Subcutaneous abdominal adipose tissue (tissue), 5 donors: ENCODE results near the gene GFRA3.

Experiments
- H3K27ac ChIP-seq: one replicate; pipeline ENCODE4 v1.7.0; 2013; ENCODE audit warnings: low read depth, mild to moderate bottlenecking, inconsistent platforms, low read length, moderate library complexity
- H3K27me3 ChIP-seq, 5 donors: one replicate each; pipeline ENCODE4 v1.7.0; 2013; ENCODE audit warnings: low read length in 5 of 5, inconsistent platforms in 1 of 5; ENCODE audit not compliant: control insufficient read depth in 5 of 5, insufficient read depth in 4 of 5
- H3K36me3 ChIP-seq, 5 donors: one replicate each; pipeline ENCODE4 v1.7.0; 2013; ENCODE audit warnings: low read length in 5 of 5; ENCODE audit not compliant: control insufficient read depth in 5 of 5, insufficient read depth in 5 of 5
- H3K4me1 ChIP-seq, 5 donors: one replicate each; pipeline ENCODE4 v1.7.0; 2013; ENCODE audit warnings: low read length in 5 of 5, mild to moderate bottlenecking in 3 of 5, moderate library complexity in 1 of 5; ENCODE audit not compliant: control insufficient read depth in 5 of 5, insufficient read depth in 5 of 5
- H3K4me3 ChIP-seq, 5 donors: one replicate each; pipeline ENCODE4 v1.7.0; 2013; ENCODE audit warnings: low read length in 5 of 5, low read depth in 1 of 5
- H3K9ac ChIP-seq, 5 donors: one replicate each; pipeline ENCODE4 v1.7.0; 2013; ENCODE audit warnings: low read length in 5 of 5, mild to moderate bottlenecking in 4 of 5, moderate library complexity in 3 of 5
- H3K9me3 ChIP-seq, 5 donors: one replicate each; pipeline ENCODE4 v1.7.0; 2013; ENCODE audit warnings: low read length in 5 of 5; ENCODE audit not compliant: control insufficient read depth in 5 of 5
- donor health status: healthy.
- donor health status: healthy.
- donor health status: healthy.
- donor health status: healthy.
- donor health status: healthy.

The GFRA3 gene

GRCh38 chr5:138212828-138213160, 61.6 kb downstream of the GFRA3 start:
- Histone ChIP-seq H3K9me3 (no peaks in the 10 kb centered on the region), H3K27me3 (no peaks in the 10 kb centered on the region), H3K36me3 (peaks cover 0 to 4% (median 4%) of the 10 kb centered on the region in 5 donors), H3K27ac (peak overlapping the region; percentile 78), H3K9ac (peak overlapping the region; percentile 90 to 100 (median 99)), H3K4me1 (peaks cover 0 to 22% (median 19%) of the 10 kb centered on the region in 5 donors), H3K4me3 (peak overlapping the region; percentile 96 to 100 (median 100))

- peaks cover 4 to 6% (median 4%) of the 10 kb centered on the region in 5 donors for H3K36me3 ChIP-seq
- H3K9ac ChIP-seq: no peak overlapping the region
- H3K27ac ChIP-seq: no peak overlapping the region
- no peaks in the 10 kb centered on the region for H3K27me3 ChIP-seq
- peaks cover 0 to 22% (median 19%) of the 10 kb centered on the region in 5 donors for H3K4me1 ChIP-seq
- H3K4me3 ChIP-seq: no peak overlapping the region
- H3K9me3 ChIP-seq: no peaks in the 10 kb centered on the region
Measured at GRCh38 chr5:138210985-138211384, 63.4 kb downstream of the GFRA3 start.
